ENCODE measurements around the gene MTOR. TPM values are rescaled to one million over a fixed set of nuclear protein-coding genes. Genes with fewer than 3 reads are reported as not detected.

Gene MTOR
- total and polyA plus RNA-seq, 10 of the 15 experiments (the other 5 are each of a cell fraction or from before 2014, with no cell fraction given), result 6.6 to 41.8 (median 29.8) TPM

DNA sequence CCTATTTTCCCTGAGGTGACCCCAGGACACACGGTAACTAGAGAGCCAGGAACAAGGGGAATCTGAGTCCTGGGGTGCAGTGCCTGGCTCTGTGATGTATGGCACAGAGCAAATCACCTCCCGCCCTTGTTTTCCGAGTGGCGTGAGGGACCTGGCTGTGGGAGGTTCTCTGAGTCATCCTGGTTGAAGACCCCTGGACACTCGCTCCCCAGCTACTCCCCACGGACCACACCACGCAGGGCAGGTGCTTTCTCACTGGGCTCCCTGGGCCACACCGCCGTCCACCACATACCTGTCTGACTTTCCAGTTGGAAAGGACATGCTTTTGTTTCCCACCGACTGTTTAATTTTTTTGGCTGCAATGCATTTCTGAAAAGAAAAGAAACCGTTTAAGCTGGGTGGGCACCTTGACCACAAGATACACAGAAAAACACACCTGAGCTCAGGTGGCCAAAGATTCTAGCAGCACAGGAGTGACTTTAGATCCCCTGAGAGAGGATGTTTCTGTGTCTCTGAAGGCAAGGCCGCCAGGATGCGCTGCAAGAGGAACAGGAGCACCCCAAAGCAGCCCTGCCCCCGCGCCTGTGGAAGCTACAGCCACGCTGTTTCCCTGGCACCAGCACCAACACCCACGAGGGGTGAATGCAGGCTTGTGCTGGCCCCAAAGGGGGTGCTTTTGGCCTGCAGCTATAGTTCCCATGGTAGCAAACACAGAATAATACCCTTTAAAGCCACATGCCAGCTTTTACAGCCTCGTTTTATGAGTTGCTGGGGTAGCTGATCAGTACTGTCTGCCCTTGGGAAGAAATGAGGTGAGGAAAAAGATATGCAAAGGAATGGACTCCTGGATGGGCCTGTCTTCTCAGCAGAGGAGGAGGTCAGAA is 194.4 kb downstream of the MTOR start (continued):
- TF ChIP-seq, protein P1, sequence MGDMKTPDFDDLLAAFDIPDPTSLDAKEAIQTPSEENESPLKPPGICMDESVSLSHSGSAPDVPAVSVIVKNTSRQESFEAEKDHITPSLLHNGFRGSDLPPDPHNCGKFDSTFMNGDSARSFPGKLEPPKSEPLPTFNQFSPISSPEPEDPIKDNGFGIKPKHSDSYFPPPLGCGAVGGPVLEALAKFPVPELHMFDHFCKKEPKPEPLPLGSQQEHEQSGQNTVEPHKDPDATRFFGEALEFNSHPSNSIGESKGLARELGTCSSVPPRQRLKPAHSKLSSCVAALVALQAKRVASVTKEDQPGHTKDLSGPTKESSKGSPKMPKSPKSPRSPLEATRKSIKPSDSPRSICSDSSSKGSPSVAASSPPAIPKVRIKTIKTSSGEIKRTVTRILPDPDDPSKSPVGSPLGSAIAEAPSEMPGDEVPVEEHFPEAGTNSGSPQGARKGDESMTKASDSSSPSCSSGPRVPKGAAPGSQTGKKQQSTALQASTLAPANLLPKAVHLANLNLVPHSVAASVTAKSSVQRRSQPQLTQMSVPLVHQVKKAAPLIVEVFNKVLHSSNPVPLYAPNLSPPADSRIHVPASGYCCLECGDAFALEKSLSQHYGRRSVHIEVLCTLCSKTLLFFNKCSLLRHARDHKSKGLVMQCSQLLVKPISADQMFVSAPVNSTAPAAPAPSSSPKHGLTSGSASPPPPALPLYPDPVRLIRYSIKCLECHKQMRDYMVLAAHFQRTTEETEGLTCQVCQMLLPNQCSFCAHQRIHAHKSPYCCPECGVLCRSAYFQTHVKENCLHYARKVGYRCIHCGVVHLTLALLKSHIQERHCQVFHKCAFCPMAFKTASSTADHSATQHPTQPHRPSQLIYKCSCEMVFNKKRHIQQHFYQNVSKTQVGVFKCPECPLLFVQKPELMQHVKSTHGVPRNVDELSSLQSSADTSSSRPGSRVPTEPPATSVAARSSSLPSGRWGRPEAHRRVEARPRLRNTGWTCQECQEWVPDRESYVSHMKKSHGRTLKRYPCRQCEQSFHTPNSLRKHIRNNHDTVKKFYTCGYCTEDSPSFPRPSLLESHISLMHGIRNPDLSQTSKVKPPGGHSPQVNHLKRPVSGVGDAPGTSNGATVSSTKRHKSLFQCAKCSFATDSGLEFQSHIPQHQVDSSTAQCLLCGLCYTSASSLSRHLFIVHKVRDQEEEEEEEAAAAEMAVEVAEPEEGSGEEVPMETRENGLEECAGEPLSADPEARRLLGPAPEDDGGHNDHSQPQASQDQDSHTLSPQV (IDR thresholded peaks at IDR 0.05), result no peak
- TF ChIP-seq EZH2 (IDR thresholded peaks at IDR 0.05; ENCODE audit: borderline replicate concordance, control insufficient read depth, low read depth, low read length), result no peak

DNA sequence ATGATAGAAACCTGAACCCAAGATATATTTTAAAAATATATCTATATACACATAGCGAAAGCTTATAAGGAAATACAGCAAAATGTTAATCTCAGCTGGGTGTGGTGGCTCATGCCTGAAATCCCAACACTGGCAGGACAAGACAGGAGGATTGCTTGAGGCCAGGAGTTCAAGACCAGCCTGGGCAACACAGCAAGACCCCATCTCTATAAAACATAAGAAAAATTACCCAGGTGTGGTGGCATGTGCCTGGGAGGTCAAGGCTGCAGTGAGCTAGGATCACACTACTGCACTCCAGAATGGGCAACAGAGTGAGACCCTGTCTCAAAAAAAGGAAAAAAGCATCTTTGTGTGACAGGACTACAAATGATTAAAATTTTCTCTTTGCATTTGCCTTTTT is 196.6 kb downstream of the MTOR start:
- Histone ChIP-seq H2AFZ (ENCODE audit: control insufficient read depth, low read depth, low read length) (no peak overlapping the region), H3K27me3 (replicated peaks in 1 of 2; ENCODE audit: control insufficient read depth in 2 of 2, insufficient read depth in 2 of 2, low read length in 1 of 2) (no peaks in the 10 kb centered on the region), H3K9ac (ENCODE audit: control insufficient read depth, insufficient read depth, low read length) (no peak overlapping the region), H3K36me3 (ENCODE audit: control insufficient read depth in 2 of 2, insufficient read depth in 2 of 2, low read length in 1 of 2) (peaks cover 28 to 31% of the 10 kb centered on the region in 2 experiments), H3K4me1 (ENCODE audit: control insufficient read depth, insufficient read depth, low read length) (peaks cover 26% of the 10 kb centered on the region), H3K27ac (ENCODE audit: control insufficient read depth, insufficient read depth) (no peak overlapping the region), H4K20me1 (ENCODE audit: control insufficient read depth, insufficient read depth) (no peaks in the 10 kb centered on the region), H3K4me3 (no peak overlapping the region), H3K4me2 (ENCODE audit: control insufficient read depth, insufficient read depth) (no peak overlapping the region), H3K79me2 (ENCODE audit: control insufficient read depth, insufficient read depth, low read length) (peaks cover 10% of the 10 kb centered on the region), H3K9me3 (replicated peaks; ENCODE audit: control insufficient read depth, insufficient read depth, low read length) (no peaks in the 10 kb centered on the region; the same call in 2 of the 3 replicates)
- ChIA-PET RAD21 (ENCODE audit: unreplicated experiment) (interaction anchor here (0.6 kb wide), 1 partner anchor 27 kb away, joined by 3 read pairs; no protein-coding TSS in a partner anchor), POLR2A (no interaction called here), CTCF (interaction anchor here (1.2 to 1.3 kb wide), 3 partner anchors 28 to 576 kb away, joined by 3 to 4 read pairs (median 3); no protein-coding TSS in a partner anchor), SMC1A (ENCODE audit: uncharacterized antibody, unreplicated experiment) (interaction anchor here (2.4 kb wide), 1 partner anchor 28 kb away, joined by 9 read pairs; no protein-coding TSS in a partner anchor)
- ATAC-seq (no peak), DNase-seq (ENCODE audit: low read depth, low spot score) (no peak), FAIRE-seq (no peak)
- BruUV-seq (replicated peaks), result no TSS peak
- in situ Hi-C loops (cut with MboI), result no loop called here
- WGBS (ENCODE audit: insufficient coverage, insufficient replicate concordance, low lambda C conversion rate, missing lambda C conversion rate), result 90% methylated on average over 1 of the region's 1 CpG
- intact Hi-C loops (cut with micrococcal nuclease; ENCODE audit: unreplicated experiment), result no loop called here
- TF ChIP-seq, protein P2, sequence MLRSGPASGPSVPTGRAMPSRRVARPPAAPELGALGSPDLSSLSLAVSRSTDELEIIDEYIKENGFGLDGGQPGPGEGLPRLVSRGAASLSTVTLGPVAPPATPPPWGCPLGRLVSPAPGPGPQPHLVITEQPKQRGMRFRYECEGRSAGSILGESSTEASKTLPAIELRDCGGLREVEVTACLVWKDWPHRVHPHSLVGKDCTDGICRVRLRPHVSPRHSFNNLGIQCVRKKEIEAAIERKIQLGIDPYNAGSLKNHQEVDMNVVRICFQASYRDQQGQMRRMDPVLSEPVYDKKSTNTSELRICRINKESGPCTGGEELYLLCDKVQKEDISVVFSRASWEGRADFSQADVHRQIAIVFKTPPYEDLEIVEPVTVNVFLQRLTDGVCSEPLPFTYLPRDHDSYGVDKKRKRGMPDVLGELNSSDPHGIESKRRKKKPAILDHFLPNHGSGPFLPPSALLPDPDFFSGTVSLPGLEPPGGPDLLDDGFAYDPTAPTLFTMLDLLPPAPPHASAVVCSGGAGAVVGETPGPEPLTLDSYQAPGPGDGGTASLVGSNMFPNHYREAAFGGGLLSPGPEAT (IDR thresholded peaks at IDR 0.05; ENCODE audit: low read depth), result no peak
- TF ChIP-seq CHD2 (IDR thresholded peaks at IDR 0.05; ENCODE audit: borderline replicate concordance, low read depth, low read length), result no peak
- TF ChIP-seq YBX1 (IDR thresholded peaks at IDR 0.05), result no peak
- no peak for TF ChIP-seq MYB (IDR thresholded peaks at IDR 0.05; ENCODE audit: borderline replicate concordance, low read depth, low read length)
- TF ChIP-seq, protein P3, sequence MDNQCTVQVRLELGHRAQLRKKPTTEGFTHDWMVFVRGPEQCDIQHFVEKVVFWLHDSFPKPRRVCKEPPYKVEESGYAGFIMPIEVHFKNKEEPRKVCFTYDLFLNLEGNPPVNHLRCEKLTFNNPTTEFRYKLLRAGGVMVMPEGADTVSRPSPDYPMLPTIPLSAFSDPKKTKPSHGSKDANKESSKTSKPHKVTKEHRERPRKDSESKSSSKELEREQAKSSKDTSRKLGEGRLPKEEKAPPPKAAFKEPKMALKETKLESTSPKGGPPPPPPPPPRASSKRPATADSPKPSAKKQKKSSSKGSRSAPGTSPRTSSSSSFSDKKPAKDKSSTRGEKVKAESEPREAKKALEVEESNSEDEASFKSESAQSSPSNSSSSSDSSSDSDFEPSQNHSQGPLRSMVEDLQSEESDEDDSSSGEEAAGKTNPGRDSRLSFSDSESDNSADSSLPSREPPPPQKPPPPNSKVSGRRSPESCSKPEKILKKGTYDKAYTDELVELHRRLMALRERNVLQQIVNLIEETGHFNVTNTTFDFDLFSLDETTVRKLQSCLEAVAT (IDR thresholded peaks at IDR 0.05), result no peak
- TF ChIP-seq SMAD1 (IDR thresholded peaks at IDR 0.05; ENCODE audit: low read depth, partially characterized antibody), result no peak
- TF ChIP-seq, protein P4, sequence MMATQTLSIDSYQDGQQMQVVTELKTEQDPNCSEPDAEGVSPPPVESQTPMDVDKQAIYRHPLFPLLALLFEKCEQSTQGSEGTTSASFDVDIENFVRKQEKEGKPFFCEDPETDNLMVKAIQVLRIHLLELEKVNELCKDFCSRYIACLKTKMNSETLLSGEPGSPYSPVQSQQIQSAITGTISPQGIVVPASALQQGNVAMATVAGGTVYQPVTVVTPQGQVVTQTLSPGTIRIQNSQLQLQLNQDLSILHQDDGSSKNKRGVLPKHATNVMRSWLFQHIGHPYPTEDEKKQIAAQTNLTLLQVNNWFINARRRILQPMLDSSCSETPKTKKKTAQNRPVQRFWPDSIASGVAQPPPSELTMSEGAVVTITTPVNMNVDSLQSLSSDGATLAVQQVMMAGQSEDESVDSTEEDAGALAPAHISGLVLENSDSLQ (IDR thresholded peaks at IDR 0.05), result no peak
- no peak for TF ChIP-seq BCL11A (IDR thresholded peaks at IDR 0.05; ENCODE audit: low read depth, low read length)
